Liver (tissue), 9 donors: ENCODE results near the gene AUNIP. TPM values are rescaled to one million over a fixed set of nuclear protein-coding genes. Genes with fewer than 3 reads are reported as not detected.

Experiments used
- DNase-seq: peaks from one replicate; pipeline ENCODE4 v3.0.0-alpha.2; 2017; ENCODE audit warnings: low spot score
- H3K27ac ChIP-seq, 2 donors: one replicate each; pipeline ENCODE4 v1.7.0; 2013; ENCODE audit warnings: inconsistent platforms in 2 of 2, low read length in 2 of 2, control low read depth in 1 of 2, low read depth in 1 of 2, mild to moderate bottlenecking in 1 of 2
- H3K27me3 ChIP-seq, 4 donors: one replicate each; pipeline versions ENCODE4 v1.6.1 to v1.7.0; 2013; ENCODE audit warnings: low read length in 3 of 4, inconsistent platforms in 1 of 4, mild to moderate bottlenecking in 1 of 4, moderate library complexity in 1 of 4; ENCODE audit not compliant: control insufficient read depth in 4 of 4, insufficient read depth in 4 of 4
- H3K36me3 ChIP-seq, 4 donors: one replicate each; pipeline versions ENCODE4 v1.6.1 to v1.7.0; 2013; ENCODE audit warnings: low read length in 3 of 4, mild to moderate bottlenecking in 3 of 4, low read depth in 1 of 4, moderate library complexity in 1 of 4; ENCODE audit not compliant: control insufficient read depth in 4 of 4, insufficient read depth in 3 of 4
- H3K4me1 ChIP-seq, 4 donors: one replicate each; pipeline versions ENCODE4 v1.6.1 to v1.7.0; 2013; ENCODE audit warnings: low read length in 3 of 4, mild to moderate bottlenecking in 3 of 4, moderate library complexity in 1 of 4; ENCODE audit not compliant: control insufficient read depth in 4 of 4, insufficient read depth in 4 of 4
- H3K4me3 ChIP-seq, 3 donors: one replicate each; pipeline versions ENCODE4 v1.6.1 to v1.7.0; 2013; ENCODE audit warnings: low read length in 3 of 3, control low read depth in 1 of 3, low read depth in 1 of 3, mild to moderate bottlenecking in 1 of 3
- H3K9ac ChIP-seq, 2 donors: one replicate each; pipeline ENCODE4 v1.7.0; 2013; ENCODE audit warnings: low read length in 2 of 2, mild to moderate bottlenecking in 2 of 2, moderate library complexity in 2 of 2, control low read depth in 1 of 2, low read depth in 1 of 2
- H3K9me3 ChIP-seq, 4 donors: one replicate each; pipeline versions ENCODE4 v1.6.1 to v1.7.0; 2013; ENCODE audit warnings: low read length in 3 of 4; ENCODE audit not compliant: control insufficient read depth in 4 of 4
- ATF3 ChIP-seq: IDR thresholded peaks from 2 replicates; pipeline ENCODE4 v1.6.1; 2016; ENCODE audit warnings: antibody characterized with exemption
- EGR1 ChIP-seq, 2 donors: IDR thresholded peaks; 2 replicates each; pipeline ENCODE4 v1.6.1; 2016 to 2018; ENCODE audit warnings: antibody characterized with exemption in 2 of 2, low read depth in 2 of 2
- FOXA1 ChIP-seq: IDR thresholded peaks from 2 replicates; pipeline ENCODE4 v1.6.1; 2016; ENCODE audit warnings: antibody characterized with exemption
- FOXA2 ChIP-seq: IDR thresholded peaks from 2 replicates; pipeline ENCODE4 v1.6.1; 2016; ENCODE audit warnings: antibody characterized with exemption
- GABPA ChIP-seq, 2 donors: IDR thresholded peaks in 1 of 2; conservative IDR thresholded peaks in 1 of 2; 2 replicates each; pipeline ENCODE4 v1.6.1; 2016; ENCODE audit warnings: antibody characterized with exemption in 2 of 2, mild to moderate bottlenecking in 1 of 2, moderate library complexity in 1 of 2
- HNF4A ChIP-seq, 2 donors: conservative IDR thresholded peaks; 2 replicates each; pipeline ENCODE4 v1.6.1; 2016; ENCODE audit warnings: antibody characterized with exemption in 2 of 2, mild to moderate bottlenecking in 2 of 2
- JUND ChIP-seq, 2 donors: IDR thresholded peaks; 2 replicates each; pipeline ENCODE4 v1.6.1; 2016; ENCODE audit warnings: antibody characterized with exemption in 2 of 2
- NR2F2 ChIP-seq: IDR thresholded peaks from 2 replicates; pipeline ENCODE4 v1.6.1; 2016; ENCODE audit warnings: antibody characterized with exemption
- RAD21 ChIP-seq, 2 donors: IDR thresholded peaks; 2 replicates each; pipeline ENCODE4 v1.6.1; 2016; ENCODE audit warnings: antibody characterized with exemption in 2 of 2, mild to moderate bottlenecking in 2 of 2
- RXRA ChIP-seq, 2 donors: IDR thresholded peaks; 2 replicates each; pipeline ENCODE4 v1.6.1; 2017 to 2018; ENCODE audit warnings: antibody characterized with exemption in 2 of 2, mild to moderate bottlenecking in 1 of 2
- SP1 ChIP-seq: IDR thresholded peaks from 2 replicates; pipeline ENCODE4 v1.6.1; 2018; ENCODE audit warnings: antibody characterized with exemption, mild to moderate bottlenecking
- TAF1 ChIP-seq: conservative IDR thresholded peaks from 2 replicates; pipeline ENCODE4 v1.6.1; 2016; ENCODE audit warnings: antibody characterized with exemption, mild to moderate bottlenecking
- YY1 ChIP-seq: IDR thresholded peaks from 2 replicates; pipeline ENCODE4 v1.6.1; 2016; ENCODE audit warnings: antibody characterized with exemption, mild to moderate bottlenecking
- WGBS: extraction: QIAGEN DNeasy Blood & Tissue Kit; methylation state at CpG from one replicate; pipeline ENCODE4 v1.1.7; 2013; 5-methylcytosine and 5-hydroxymethylcytosine counted together
- polyA plus RNA-seq, 2 donors: library from polyadenylated mRNA; stranded (reverse) in 1 of 2; unstranded in 1 of 2; fragments of 200-250 nt in 1 of 2; fragments of >200 nt in 1 of 2; fragmentation: Nextera tagmentation in 1 of 2; extraction: Ambion mirVana in 1 of 2; gene quantifications; one replicate each; pipeline versions ENCODE4 v1.2.1 to v1.2.3, GENCODE V29; 2013 to 2015
- total RNA-seq, 2 donors: library from RNA; depleted of rRNA; stranded (reverse); fragments of >200 nt; gene quantifications; one replicate each; pipeline ENCODE4 v1.2.3, GENCODE V29; 2014
- TF ChIP-seq, protein P1 (sequence below): fragments of 150-350 bp; IDR thresholded peaks from 2 replicates; pipeline ENCODE4 v1.5.1; 2017; ENCODE audit warnings: improper control_type of control experiment, low read depth, low read length; ENCODE audit not compliant: missing input control
- TF ChIP-seq, protein P2 (sequence below): IDR thresholded peaks from 2 replicates; pipeline ENCODE4 v1.6.1; 2016; ENCODE audit warnings: antibody characterized with exemption
- TF ChIP-seq, protein P3 (sequence below): IDR thresholded peaks from 2 replicates; pipeline ENCODE4 v1.6.1; 2016; ENCODE audit warnings: antibody characterized with exemption, mild to moderate bottlenecking
- donor health status: healthy.
- donor health status: healthy.
- donor health status: healthy.
- donor health status: healthy.
- donor health status: healthy.

The AUNIP gene
- total and polyA plus RNA-seq, 4 donors: 0.18 to 9.0 (median 0.56) TPM; not detected in 1

GRCh38 chr1:25861316-25862286 lies 2.3 kb upstream of the AUNIP start:
- H3K9ac ChIP-seq: no peak overlapping the region
- no peak overlapping the region for H3K4me3 ChIP-seq
- H3K9me3 ChIP-seq: no peaks in the 10 kb centered on the region
- peaks cover 6 to 19% (median 10%) of the 10 kb centered on the region in 4 donors for H3K4me1 ChIP-seq
- H3K27ac ChIP-seq: no peak overlapping the region
- H3K36me3 ChIP-seq: peaks cover 0 to 4% (median 0%) of the 10 kb centered on the region in 4 donors
- no peaks in the 10 kb centered on the region for H3K27me3 ChIP-seq
- no peak for DNase-seq
- 80% methylated on average over 16 of the region's 16 CpGs for WGBS
- TF ChIP-seq EGR1 (IDR thresholded peaks at IDR 0.05; ENCODE audit: low read depth in 2 of 2) (no peak), RAD21 (IDR thresholded peaks at IDR 0.05) (no peak), SP1 (no peak), ATF3 (no peak), HNF4A (conservative IDR thresholded peaks at IDR 0.05) (no peak), GABPA (IDR thresholded peaks at IDR 0.05 in 1 of 2, conservative IDR thresholded peaks at IDR 0.05 in 1 of 2) (no peak)

GRCh38 chr1:25858494-25858893 lies 763 bp downstream of the AUNIP start:
- peaks cover 3 to 13% (median 5%) of the 10 kb centered on the region in 4 donors for H3K4me1 ChIP-seq
- H3K9ac ChIP-seq: no peak overlapping the region
- 52% methylated on average over 7 of the region's 7 CpGs for whole genome bisulfite sequencing
- TF ChIP-seq ATF3 (no peak), GABPA (IDR thresholded peaks at IDR 0.05 in 1 of 2, conservative IDR thresholded peaks at IDR 0.05 in 1 of 2) (no peak), RXRA (IDR thresholded peaks at IDR 0.05) (no peak), TAF1 (no peak)
- H3K9me3 ChIP-seq: no peaks in the 10 kb centered on the region
- no peaks in the 10 kb centered on the region for H3K27me3 ChIP-seq
- H3K27ac ChIP-seq: no peak overlapping the region
- H3K36me3 ChIP-seq: peaks cover 0 to 4% (median 0%) of the 10 kb centered on the region in 4 donors
- DNase-seq: no peak
- no peak overlapping the region for H3K4me3 ChIP-seq

- Histone ChIP-seq H3K9ac (no peak overlapping the region), H3K27me3 (no peaks in the 10 kb centered on the region), H3K36me3 (no peaks in the 10 kb centered on the region), H3K4me3 (no peak overlapping the region), H3K4me1 (peaks cover 3 to 13% (median 5%) of the 10 kb centered on the region in 4 donors), H3K9me3 (no peaks in the 10 kb centered on the region), H3K27ac (no peak overlapping the region)
- WGBS: 90% methylated on average over 11 of the region's 11 CpGs
- DNase-seq: no peak
- TF ChIP-seq RXRA (IDR thresholded peaks at IDR 0.05) (no peak), JUND (IDR thresholded peaks at IDR 0.05) (no peak), EGR1 (IDR thresholded peaks at IDR 0.05; ENCODE audit: low read depth in 2 of 2) (no peak), TAF1 (no peak), GABPA (IDR thresholded peaks at IDR 0.05 in 1 of 2, conservative IDR thresholded peaks at IDR 0.05 in 1 of 2) (no peak), RAD21 (IDR thresholded peaks at IDR 0.05) (no peak), NR2F2 (no peak), YY1 (no peak), ATF3 (no peak), FOXA1 (no peak), FOXA2 (no peak), HNF4A (conservative IDR thresholded peaks at IDR 0.05) (no peak), SP1 (no peak)
- TF ChIP-seq, protein P1, sequence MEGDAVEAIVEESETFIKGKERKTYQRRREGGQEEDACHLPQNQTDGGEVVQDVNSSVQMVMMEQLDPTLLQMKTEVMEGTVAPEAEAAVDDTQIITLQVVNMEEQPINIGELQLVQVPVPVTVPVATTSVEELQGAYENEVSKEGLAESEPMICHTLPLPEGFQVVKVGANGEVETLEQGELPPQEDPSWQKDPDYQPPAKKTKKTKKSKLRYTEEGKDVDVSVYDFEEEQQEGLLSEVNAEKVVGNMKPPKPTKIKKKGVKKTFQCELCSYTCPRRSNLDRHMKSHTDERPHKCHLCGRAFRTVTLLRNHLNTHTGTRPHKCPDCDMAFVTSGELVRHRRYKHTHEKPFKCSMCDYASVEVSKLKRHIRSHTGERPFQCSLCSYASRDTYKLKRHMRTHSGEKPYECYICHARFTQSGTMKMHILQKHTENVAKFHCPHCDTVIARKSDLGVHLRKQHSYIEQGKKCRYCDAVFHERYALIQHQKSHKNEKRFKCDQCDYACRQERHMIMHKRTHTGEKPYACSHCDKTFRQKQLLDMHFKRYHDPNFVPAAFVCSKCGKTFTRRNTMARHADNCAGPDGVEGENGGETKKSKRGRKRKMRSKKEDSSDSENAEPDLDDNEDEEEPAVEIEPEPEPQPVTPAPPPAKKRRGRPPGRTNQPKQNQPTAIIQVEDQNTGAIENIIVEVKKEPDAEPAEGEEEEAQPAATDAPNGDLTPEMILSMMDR: no peak
- TF ChIP-seq, protein P2, sequence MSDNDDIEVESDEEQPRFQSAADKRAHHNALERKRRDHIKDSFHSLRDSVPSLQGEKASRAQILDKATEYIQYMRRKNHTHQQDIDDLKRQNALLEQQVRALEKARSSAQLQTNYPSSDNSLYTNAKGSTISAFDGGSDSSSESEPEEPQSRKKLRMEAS: no peak
- TF ChIP-seq, protein P3, sequence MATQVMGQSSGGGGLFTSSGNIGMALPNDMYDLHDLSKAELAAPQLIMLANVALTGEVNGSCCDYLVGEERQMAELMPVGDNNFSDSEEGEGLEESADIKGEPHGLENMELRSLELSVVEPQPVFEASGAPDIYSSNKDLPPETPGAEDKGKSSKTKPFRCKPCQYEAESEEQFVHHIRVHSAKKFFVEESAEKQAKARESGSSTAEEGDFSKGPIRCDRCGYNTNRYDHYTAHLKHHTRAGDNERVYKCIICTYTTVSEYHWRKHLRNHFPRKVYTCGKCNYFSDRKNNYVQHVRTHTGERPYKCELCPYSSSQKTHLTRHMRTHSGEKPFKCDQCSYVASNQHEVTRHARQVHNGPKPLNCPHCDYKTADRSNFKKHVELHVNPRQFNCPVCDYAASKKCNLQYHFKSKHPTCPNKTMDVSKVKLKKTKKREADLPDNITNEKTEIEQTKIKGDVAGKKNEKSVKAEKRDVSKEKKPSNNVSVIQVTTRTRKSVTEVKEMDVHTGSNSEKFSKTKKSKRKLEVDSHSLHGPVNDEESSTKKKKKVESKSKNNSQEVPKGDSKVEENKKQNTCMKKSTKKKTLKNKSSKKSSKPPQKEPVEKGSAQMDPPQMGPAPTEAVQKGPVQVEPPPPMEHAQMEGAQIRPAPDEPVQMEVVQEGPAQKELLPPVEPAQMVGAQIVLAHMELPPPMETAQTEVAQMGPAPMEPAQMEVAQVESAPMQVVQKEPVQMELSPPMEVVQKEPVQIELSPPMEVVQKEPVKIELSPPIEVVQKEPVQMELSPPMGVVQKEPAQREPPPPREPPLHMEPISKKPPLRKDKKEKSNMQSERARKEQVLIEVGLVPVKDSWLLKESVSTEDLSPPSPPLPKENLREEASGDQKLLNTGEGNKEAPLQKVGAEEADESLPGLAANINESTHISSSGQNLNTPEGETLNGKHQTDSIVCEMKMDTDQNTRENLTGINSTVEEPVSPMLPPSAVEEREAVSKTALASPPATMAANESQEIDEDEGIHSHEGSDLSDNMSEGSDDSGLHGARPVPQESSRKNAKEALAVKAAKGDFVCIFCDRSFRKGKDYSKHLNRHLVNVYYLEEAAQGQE: no peak
These were observed 2.4 kb downstream of the AUNIP start for GRCh38 chr1:25856856-25857255.
